Measurements from ENCODE around the gene GIMD1. TPM values are rescaled to one million over a fixed set of nuclear protein-coding genes. Genes with fewer than 3 reads are reported as not detected.
"Not testable (repeated sequence)": the region's sequence is repeated elsewhere in the genome, so short reads cannot be mapped to it uniquely, and the experiment has no call there.

The GIMD1 gene
- total RNA-seq, 6 experiments from 2014 or later = not detected

GRCh38 chr4:106334741-106335470 is 33.7 kb downstream of the GIMD1 start:
- Mint-ChIP-seq H3K9me3 (peaks cover 8% of the 10 kb centered on the region), H3K27me3 (ENCODE audit: insufficient read depth) (no peaks in the 10 kb centered on the region), H3K36me3 (ENCODE audit: low read depth) (peaks cover 45% of the 10 kb centered on the region), H3K4me3 (peak overlapping the region; percentile 61), H3K4me1 (ENCODE audit: low read depth) (peaks cover 26% of the 10 kb centered on the region), H3K27ac (peak overlapping the region; percentile 54)
- no peak for TF ChIP-seq CTCF (IDR thresholded peaks at IDR 0.05)
- DNase-seq = no peak

- Mint-ChIP-seq H3K4me3 (no peak overlapping the region), H3K27ac (no peak overlapping the region)
These were observed 35.4 kb downstream of the GIMD1 start for GRCh38 chr4:106333186-106333585.

GRCh38 chr4:106329041-106329618 is 39.4 kb downstream of the GIMD1 start:
- TF ChIP-seq CTCF (IDR thresholded peaks at IDR 0.05) = peak; percentile 89
- Mint-ChIP-seq H3K9me3 (no peaks in the 10 kb centered on the region), H3K4me1 (ENCODE audit: low read depth) (peaks cover 18% of the 10 kb centered on the region), H3K27me3 (ENCODE audit: insufficient read depth) (no peaks in the 10 kb centered on the region), H3K27ac (no peak overlapping the region), H3K36me3 (ENCODE audit: low read depth) (peaks cover 28% of the 10 kb centered on the region), H3K4me3 (no peak overlapping the region)
- peak; percentile 57 for DNase-seq

More at GRCh38 chr4:106333186-106333585, 35.4 kb downstream of the GIMD1 start:
- Mint-ChIP-seq H3K36me3 (ENCODE audit: low read depth) (peaks cover 32% of the 10 kb centered on the region), H3K9me3 (peaks cover 7% of the 10 kb centered on the region), H3K4me1 (ENCODE audit: low read depth) (peaks cover 24% of the 10 kb centered on the region), H3K27me3 (ENCODE audit: insufficient read depth) (no peaks in the 10 kb centered on the region)
- no peak for TF ChIP-seq CTCF (IDR thresholded peaks at IDR 0.05)
- DNase-seq = no peak

GRCh38 chr4:106325800-106326199 is 42.8 kb downstream of the GIMD1 start:
- H3K9me3 Mint-ChIP-seq = no peaks in the 10 kb centered on the region; the same call in 1 of the 2 replicates
- no peaks in the 10 kb centered on the region for H3K27me3 Mint-ChIP-seq (ENCODE audit: insufficient read depth)
- H3K4me1 Mint-ChIP-seq (ENCODE audit: low read depth) = peaks cover 17% of the 10 kb centered on the region; the same call in 1 of the 2 replicates
- H3K27ac Mint-ChIP-seq = no peak overlapping the region
- no peak for TF ChIP-seq CTCF (IDR thresholded peaks at IDR 0.05)
- H3K4me3 Mint-ChIP-seq = no peak overlapping the region
- peaks cover 25% of the 10 kb centered on the region for H3K36me3 Mint-ChIP-seq (ENCODE audit: low read depth)
- DNase-seq = no peak

GRCh38 chr4:106323119-106323518 is 45.5 kb downstream of the GIMD1 start:
- Mint-ChIP-seq H3K4me3 (no peak overlapping the region), H3K4me1 (ENCODE audit: low read depth) (peaks cover 17% of the 10 kb centered on the region; the same call in 1 of the 2 replicates), H3K27ac (no peak overlapping the region), H3K27me3 (ENCODE audit: insufficient read depth) (no peaks in the 10 kb centered on the region; the same call in 1 of the 2 replicates), H3K36me3 (ENCODE audit: low read depth) (peaks cover 29% of the 10 kb centered on the region), H3K9me3 (no peaks in the 10 kb centered on the region; the same call in 1 of the 2 replicates)
- TF ChIP-seq CTCF (IDR thresholded peaks at IDR 0.05) = no peak
- DNase-seq = no peak

GRCh38 chr4:106321814-106322213 is 46.8 kb downstream of the GIMD1 start:
- H3K4me3 Mint-ChIP-seq; H3K4me1 Mint-ChIP-seq (ENCODE audit: low read depth); H3K9me3 Mint-ChIP-seq; DNase-seq; H3K27me3 Mint-ChIP-seq (ENCODE audit: insufficient read depth); H3K27ac Mint-ChIP-seq: not testable (repeated sequence)
- H3K36me3 Mint-ChIP-seq (ENCODE audit: low read depth) = peaks cover 20% of the 10 kb centered on the region

GRCh38 chr4:106321168-106321567 is 47.4 kb downstream of the GIMD1 start:
- not testable (repeated sequence) for H3K4me3 Mint-ChIP-seq; DNase-seq; H3K27me3 Mint-ChIP-seq (ENCODE audit: insufficient read depth); H3K27ac Mint-ChIP-seq; H3K9me3 Mint-ChIP-seq; H3K4me1 Mint-ChIP-seq (ENCODE audit: low read depth)
- H3K36me3 Mint-ChIP-seq (ENCODE audit: low read depth) = peaks cover 20% of the 10 kb centered on the region
